H1 (cell line): ENCODE results near the gene MLC1. TPM values are rescaled to one million over a fixed set of nuclear protein-coding genes. Genes with fewer than 3 reads are reported as not detected.

ENCODE experiments used
- CTCF ChIA-PET: fragments of 300-600 bp; sonication (Branson Sonifier 250); formaldehyde crosslinking; loops from one replicate; lab custom pipeline; 2021; ENCODE audit not compliant: partially characterized antibody; lab: Charles Lee
- POLR2A ChIA-PET: fragments of 300-600 bp; sonication (Branson Sonifier 250); formaldehyde crosslinking; loops from one replicate; lab custom pipeline; 2021; ENCODE audit warnings: inconsistent platforms; ENCODE audit not compliant: partially characterized antibody; lab: Charles Lee
- DNase-seq, 2 experiments: peaks; one replicate each; pipeline versions ENCODE4 v3.0.0 to v3.0.0-alpha.2; 2010 to 2022; ENCODE audit warnings: low spot score in 2 of 2, low read depth in 1 of 2, mixed read lengths in 1 of 2
- FAIRE-seq: peaks from 2 replicates; lab custom pipeline; 2011; peaks lifted over from hg19 to GRCh38; lab: Jason Lieb, UNC
- H2AFZ ChIP-seq: 2 replicates; pipeline ENCODE4 v1.8.1; 2012; ENCODE audit warnings: low read length, inconsistent platforms
- H2AK5ac ChIP-seq: 2 replicates; pipeline ENCODE4 v1.6.1; 2013; ENCODE audit warnings: low read depth, low read length
- H2BK120ac ChIP-seq: replicated peaks from 2 replicates; pipeline ENCODE3; 2013; ENCODE audit warnings: low read depth, low read length, inconsistent platforms
- H2BK12ac ChIP-seq: 2 replicates; pipeline ENCODE4 v1.6.1; 2013; ENCODE audit warnings: low read depth, low read length
- H2BK15ac ChIP-seq: 2 replicates; pipeline ENCODE4 v1.6.1; 2013; ENCODE audit warnings: low read length
- H2BK20ac ChIP-seq: 2 replicates; pipeline ENCODE4 v1.6.1; 2013; ENCODE audit warnings: low read length
- H2BK5ac ChIP-seq: 2 replicates; pipeline ENCODE4 v1.6.1; 2013; ENCODE audit warnings: low read depth, low read length
- H3K14ac ChIP-seq: 2 replicates; pipeline ENCODE4 v1.6.1; 2013; ENCODE audit warnings: inconsistent platforms; ENCODE audit not compliant: insufficient read length
- H3K18ac ChIP-seq: 2 replicates; pipeline ENCODE4 v1.6.1; 2013; ENCODE audit warnings: low read length; ENCODE audit errors: extremely low read depth
- H3K23ac ChIP-seq: 2 replicates; pipeline ENCODE4 v1.6.1; 2013; ENCODE audit warnings: inconsistent platforms; ENCODE audit not compliant: insufficient read length
- H3K23me2 ChIP-seq: 2 replicates; pipeline ENCODE4 v1.6.1; 2013; ENCODE audit warnings: low read depth, low read length
- H3K27ac ChIP-seq: 2 replicates; pipeline ENCODE4 v1.6.1; 2011; ENCODE audit warnings: low read depth, low read length, inconsistent platforms
- H3K27me3 ChIP-seq, 4 experiments: replicated peaks in 1 of 4; 1 replicate in 1 of 4; 2 replicates in 3 of 4; pipeline versions ENCODE4 v1.6.1 to v1.8.1; 2011 to 2013; ENCODE audit warnings: low read length in 3 of 4, mild to moderate bottlenecking in 3 of 4, inconsistent platforms in 2 of 4, mixed read lengths in 2 of 4, moderate library complexity in 1 of 4; ENCODE audit not compliant: control insufficient read depth in 3 of 4, insufficient read depth in 3 of 4; ENCODE audit errors: extremely low read depth in 1 of 4
- H3K36me3 ChIP-seq, 4 experiments: 2 replicates each; pipeline versions ENCODE4 v1.6.1 to v1.8.1; 2011 to 2013; ENCODE audit warnings: mild to moderate bottlenecking in 4 of 4, low read length in 3 of 4, moderate library complexity in 2 of 4, control low read depth in 1 of 4, inconsistent platforms in 1 of 4; ENCODE audit not compliant: insufficient read depth in 4 of 4, control insufficient read depth in 2 of 4
- H3K4ac ChIP-seq: replicated peaks from 2 replicates; pipeline ENCODE3; 2013; ENCODE audit warnings: low read length, low read depth, mixed read lengths, inconsistent platforms; ENCODE audit not compliant: insufficient read length
- H3K4me1 ChIP-seq, 4 experiments: replicated peaks in 1 of 4; 1 replicate in 1 of 4; 2 replicates in 3 of 4; pipeline versions ENCODE4 v1.6.1 to v1.8.1; 2011 to 2013; ENCODE audit warnings: low read length in 3 of 4, inconsistent platforms in 2 of 4, mixed read lengths in 1 of 4; ENCODE audit not compliant: insufficient read depth in 4 of 4, control insufficient read depth in 3 of 4
- H3K4me2 ChIP-seq, 2 experiments: 2 replicates each; pipeline versions ENCODE4 v1.6.1 to v1.8.1; 2011 to 2013; ENCODE audit warnings: low read depth in 2 of 2, low read length in 2 of 2, control low read depth in 1 of 2, inconsistent platforms in 1 of 2, mild to moderate bottlenecking in 1 of 2; ENCODE audit not compliant: insufficient read depth in 1 of 2
- H3K4me3 ChIP-seq, 4 experiments: fragments of 200-600, 300-600 bp in 1 of 4; sonication (generic), shearing (Covaris generic), sonication (Bioruptor Twin) in 1 of 4; 2 replicates each; pipeline versions ENCODE4 v1.5.1 to v1.8.1; 2011 to 2016; ENCODE audit warnings: low read length in 4 of 4, low read depth in 3 of 4, control low read depth in 2 of 4, inconsistent platforms in 2 of 4, mild to moderate bottlenecking in 2 of 4, mixed read lengths in 1 of 4, moderate library complexity in 1 of 4; ENCODE audit not compliant: insufficient read depth in 2 of 4; ENCODE audit errors: extremely low read depth in 1 of 4
- H3K56ac ChIP-seq: replicated peaks from 2 replicates; pipeline ENCODE3; 2013; ENCODE audit warnings: low read depth, mild to moderate bottlenecking, mixed read lengths, low read length, inconsistent platforms; ENCODE audit not compliant: insufficient read length
- H3K79me1 ChIP-seq: 2 replicates; pipeline ENCODE4 v1.6.1; 2013; ENCODE audit warnings: low read depth, low read length, control low read depth
- H3K79me2 ChIP-seq, 2 experiments: 2 replicates each; pipeline versions ENCODE4 v1.6.1 to v1.8.1; 2012 to 2013; ENCODE audit warnings: low read length in 2 of 2, mild to moderate bottlenecking in 2 of 2, inconsistent platforms in 1 of 2; ENCODE audit not compliant: insufficient read depth in 2 of 2, control insufficient read depth in 1 of 2
- H3K9ac ChIP-seq, 4 experiments: replicated peaks in 1 of 4; 1 replicate in 1 of 4; 2 replicates in 3 of 4; pipeline versions ENCODE4 v1.6.1 to v1.8.1; 2011 to 2013; ENCODE audit warnings: low read depth in 3 of 4, low read length in 3 of 4, control low read depth in 2 of 4, mild to moderate bottlenecking in 2 of 4, moderate library complexity in 2 of 4, inconsistent platforms in 1 of 4; ENCODE audit errors: extremely low read depth in 1 of 4
- H3K9me3 ChIP-seq, 2 experiments: 2 replicates each; pipeline versions ENCODE4 v1.6.1 to v1.8.1; 2012 to 2013; ENCODE audit warnings: mild to moderate bottlenecking in 2 of 2, moderate library complexity in 2 of 2, control low read depth in 1 of 2, inconsistent platforms in 1 of 2, low read depth in 1 of 2, low read length in 1 of 2, mixed read lengths in 1 of 2; ENCODE audit not compliant: insufficient read depth in 2 of 2
- H4K20me1 ChIP-seq, 2 experiments: replicated peaks in 1 of 2; 2 replicates each; pipeline versions ENCODE3 to v1.8.1; 2011 to 2013; ENCODE audit warnings: inconsistent platforms in 2 of 2, low read length in 2 of 2, mild to moderate bottlenecking in 1 of 2; ENCODE audit not compliant: insufficient read depth in 2 of 2, control insufficient read depth in 1 of 2
- H4K5ac ChIP-seq: 2 replicates; pipeline ENCODE4 v1.6.1; 2013; ENCODE audit warnings: low read length, low read depth, mixed read lengths, inconsistent platforms; ENCODE audit not compliant: insufficient read length
- H4K8ac ChIP-seq: 2 replicates; pipeline ENCODE4 v1.8.0; 2013; ENCODE audit warnings: mild to moderate bottlenecking, moderate library complexity, low read length, inconsistent platforms; ENCODE audit not compliant: insufficient read depth; ENCODE audit errors: extremely low read depth
- H4K91ac ChIP-seq: replicated peaks from 2 replicates; pipeline ENCODE3; 2013; ENCODE audit warnings: low read length, mixed read lengths, inconsistent platforms; ENCODE audit not compliant: insufficient read length
- CBX5 ChIP-seq: fragments of 300-800, 300-1000 bp; sonication (generic); IDR thresholded peaks from 2 replicates; pipeline ENCODE4 v1.7.1; 2016; ENCODE audit warnings: antibody characterized with exemption, low read length, low read depth
- RBBP5 ChIP-seq: IDR thresholded peaks from 2 replicates; pipeline ENCODE4 v1.7.1; 2012; ENCODE audit warnings: low read depth, mild to moderate bottlenecking, inconsistent platforms, low read length, moderate library complexity, borderline replicate concordance
- TAF7 ChIP-seq: optimal IDR thresholded peaks from 2 replicates; pipeline ENCODE3; 2011; ENCODE audit warnings: low read depth, mild to moderate bottlenecking, inconsistent platforms, low read length, moderate library complexity, borderline replicate concordance
- TBP ChIP-seq: IDR thresholded peaks from 2 replicates; pipeline ENCODE4 v1.6.1; 2011; ENCODE audit warnings: low read depth, low read length, improper control_type of control experiment
- WGBS, 2 experiments: shearing (Covaris generic) in 1 of 2; methylation state at CpG; one replicate each; pipeline versions ENCODE4 v1.1.6 to v1.1.7; 2013 to 2015; ENCODE audit warnings: low lambda C conversion rate in 2 of 2, mixed read lengths in 2 of 2, inconsistent platforms in 1 of 2, low coverage in 1 of 2, missing lambda C conversion rate in 1 of 2; ENCODE audit not compliant: insufficient replicate concordance in 2 of 2, insufficient coverage in 1 of 2, insufficient read length in 1 of 2; ENCODE audit errors: extremely low coverage in 1 of 2, missing lambda C conversion rate in 1 of 2; 5-methylcytosine and 5-hydroxymethylcytosine counted together
- polyA plus RNA-seq, 7 experiments: library from polyadenylated mRNA; depleted of rRNA in 3 of 7; stranded (reverse) in 5 of 7; unstranded in 2 of 7; fragments of >200 nt in 5 of 7; fragments of 200-250 nt in 2 of 7; gene quantifications; 1 replicate in 5 of 7; 2 replicates in 1 of 7; 4 replicates in 1 of 7; pipeline versions ENCODE4 v1.2.1 to v1.2.3, GENCODE V29; 2011 to 2013; ENCODE audit warnings: missing spikeins in 2 of 7, mixed read lengths in 2 of 7
- total RNA-seq: library from RNA; stranded (reverse); fragmentation: NEBNext Ultra II Directional; extraction: Animal tissue kit (Norgen Biotek cat#: 25700); gene quantifications from 2 replicates; pipeline ENCODE4 v1.2.1, GENCODE V29; 2021
- TF ChIP-seq, protein P1 (sequence below): IDR thresholded peaks from 2 replicates; pipeline ENCODE4 v1.6.1; 2011; ENCODE audit warnings: low read length, improper control_type of control experiment

MLC1 gene
- total and polyA plus RNA-seq, 2 of the 8 experiments (the other 6 are each of a cell fraction or from before 2014, with no cell fraction given), result 0.20 TPM; not detected in 1

DNA sequence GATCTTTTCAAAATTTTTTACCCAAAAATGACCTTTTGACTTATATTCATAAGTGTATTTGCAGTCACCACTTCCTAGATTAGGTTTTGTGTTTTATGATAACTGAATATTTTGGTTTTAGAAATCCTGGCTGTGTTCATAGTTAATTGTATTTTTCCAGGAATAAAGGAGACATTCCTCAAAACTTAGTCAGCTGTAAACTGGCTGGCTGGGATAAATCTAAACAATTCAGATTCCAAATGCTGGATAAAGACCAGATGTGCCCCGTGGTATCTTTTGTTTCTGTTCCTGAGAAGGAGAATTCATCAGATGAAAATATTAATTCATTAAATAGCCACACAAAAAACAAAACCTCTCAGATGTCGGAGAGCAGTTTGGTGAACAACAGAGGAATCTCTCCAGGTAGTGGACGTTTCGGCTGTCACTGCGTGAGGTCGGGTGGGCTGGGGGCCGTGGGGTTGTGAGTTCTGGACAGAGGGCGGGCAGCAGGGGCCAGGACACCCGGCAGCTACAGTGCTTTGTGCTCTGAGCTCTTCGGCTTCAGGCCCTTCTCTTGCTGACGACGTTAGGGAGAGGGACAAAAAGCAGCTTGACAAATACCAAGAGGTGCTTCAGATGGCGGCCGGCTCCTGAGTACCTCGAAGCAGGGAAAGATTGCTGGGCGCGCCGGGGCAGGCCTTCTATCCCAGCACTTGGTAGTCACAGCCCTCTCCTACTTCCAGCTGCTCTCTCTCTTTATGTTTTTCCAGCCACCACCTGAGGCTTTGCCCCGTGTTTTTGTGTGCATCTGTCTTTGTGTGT is 29.2 kb upstream of the MLC1 start:
- POLR2A ChIA-PET, result no interaction called here
- Histone ChIP-seq H3K27me3 (no peaks in the 10 kb centered on the region; a peak in 2 of 7 replicates), H3K4me2 (no peak overlapping the region), H3K27ac (no peak overlapping the region), H3K79me1 (no peaks in the 10 kb centered on the region), H3K79me2 (no peaks in the 10 kb centered on the region), H4K5ac (no peak overlapping the region), H3K56ac (no peak overlapping the region), H4K91ac (no peak overlapping the region), H3K4me1 (no peaks in the 10 kb centered on the region), H3K23ac (no peak overlapping the region), H4K20me1 (no peaks in the 10 kb centered on the region), H3K36me3 (no peaks in the 10 kb centered on the region; a peak in 1 of 8 replicates), H2AK5ac (no peak overlapping the region), H2BK20ac (no peak overlapping the region), H4K8ac (no peak overlapping the region), H2BK12ac (no peak overlapping the region), H2BK5ac (no peak overlapping the region), H3K18ac (no peak overlapping the region), H3K23me2 (no peaks in the 10 kb centered on the region), H2BK15ac (no peak overlapping the region), H3K4ac (no peak overlapping the region), H3K14ac (no peak overlapping the region), H2AFZ (no peak overlapping the region), H3K9ac (no peak overlapping the region), H3K9me3 (no peaks in the 10 kb centered on the region), H2BK120ac (no peak overlapping the region), H3K4me3 (no peak overlapping the region)
- TF ChIP-seq TBP, result no peak
- TF ChIP-seq, protein P1, sequence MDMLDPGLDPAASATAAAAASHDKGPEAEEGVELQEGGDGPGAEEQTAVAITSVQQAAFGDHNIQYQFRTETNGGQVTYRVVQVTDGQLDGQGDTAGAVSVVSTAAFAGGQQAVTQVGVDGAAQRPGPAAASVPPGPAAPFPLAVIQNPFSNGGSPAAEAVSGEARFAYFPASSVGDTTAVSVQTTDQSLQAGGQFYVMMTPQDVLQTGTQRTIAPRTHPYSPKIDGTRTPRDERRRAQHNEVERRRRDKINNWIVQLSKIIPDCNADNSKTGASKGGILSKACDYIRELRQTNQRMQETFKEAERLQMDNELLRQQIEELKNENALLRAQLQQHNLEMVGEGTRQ, result no peak
- TF ChIP-seq CBX5, result no peak
- no peak for TF ChIP-seq TAF7
- no peak for TF ChIP-seq RBBP5
- no peak for FAIRE-seq
- WGBS, 2 experiments, result 90% methylated on average over 16 of the region's 19 CpGs; no CpG with 5 or more reads in 1 of the 2 experiments
- no peak for DNase-seq
- CTCF ChIA-PET, result interaction anchor here (1.2 kb wide), 1 partner anchor 48 kb away, joined by 4 read pairs; no protein-coding TSS in a partner anchor
